GM18508 (cell line): ENCODE results near the gene SPI1.

Source experiments
- ATAC-seq: cut with Tn5 transposase; IDR thresholded peaks from one replicate; pipeline ENCODE4 v1.9.1; 2021; ENCODE audit warnings: moderate number of reproducible peaks; ENCODE audit not compliant: insufficient read depth, unreplicated experiment

Gene SPI1

GRCh38 chr11:47407746-47408590 lies 29.6 kb upstream of the SPI1 start, which contains the start of gene SLC39A13:
Gene SLC39A13 (plus strand): TSS chr11:47408590. CDS start chr11:47410095, 1,505 bp downstream.
- ATAC-seq: peak; percentile 63

DNA sequence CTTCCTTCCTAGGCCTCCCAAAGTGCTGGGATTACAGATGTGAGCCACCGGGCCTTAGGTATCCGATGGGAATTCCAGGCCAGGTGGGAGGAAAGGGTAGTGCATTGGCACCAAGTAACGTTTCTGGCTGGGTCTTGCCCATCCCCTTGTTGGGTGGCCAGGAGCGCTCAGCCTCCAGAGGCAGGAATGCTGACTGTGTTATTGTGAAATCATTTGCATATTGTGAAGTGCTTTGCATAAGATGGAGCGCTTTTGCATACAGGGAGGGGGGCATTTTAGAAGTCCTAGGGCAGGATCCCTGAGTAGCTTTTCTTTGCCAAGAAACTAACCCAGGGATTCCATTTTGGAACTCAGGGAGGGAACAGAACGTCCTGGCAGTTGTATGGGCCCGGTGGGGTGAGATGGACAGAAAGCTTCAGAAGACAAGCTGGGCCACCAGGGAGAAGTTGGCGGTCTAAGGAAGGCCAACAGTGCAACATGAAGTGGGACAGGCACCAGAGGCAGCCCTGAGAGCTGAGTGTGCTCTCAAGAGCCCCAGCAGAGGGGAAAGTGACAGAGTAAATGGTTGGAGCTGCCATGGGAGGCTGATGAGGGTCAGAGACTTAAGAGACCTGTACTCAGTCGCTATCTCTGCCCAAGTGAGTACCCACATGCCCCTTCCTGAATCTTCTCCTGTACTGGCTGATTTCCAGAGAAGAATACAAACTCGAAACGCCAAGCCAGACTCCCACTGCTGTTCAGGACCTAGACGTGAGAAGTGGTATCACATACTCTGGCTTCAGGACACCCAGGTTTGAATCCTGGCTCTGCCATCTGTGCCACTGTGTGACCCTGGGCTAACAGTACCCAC lies 28.8 kb upstream of the SPI1 start:
- no peak for ATAC-seq

DNA sequence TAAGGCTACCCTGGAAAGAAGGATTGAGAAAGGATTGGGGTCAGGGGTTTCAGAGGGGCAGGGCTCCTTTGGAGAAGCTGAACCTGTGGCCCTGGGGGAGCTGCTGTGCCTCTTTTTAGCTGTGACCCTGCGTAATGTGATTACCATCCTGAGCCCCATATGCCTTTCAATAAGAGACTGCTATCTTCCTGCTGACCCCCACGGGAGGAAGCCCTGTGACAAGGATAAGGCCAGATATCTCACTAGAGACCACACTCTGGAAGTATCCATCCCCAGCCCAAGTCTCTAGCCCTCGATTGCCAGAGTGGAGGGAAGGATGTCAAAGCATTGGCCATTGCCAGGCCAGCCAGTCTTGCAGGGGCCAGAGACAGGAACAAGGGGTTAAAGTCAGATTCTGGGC lies 25.2 kb upstream of the SPI1 start:
- no peak for ATAC-seq

GRCh38 chr11:47403135-47403534 lies 24.8 kb upstream of the SPI1 start:
- no peak for ATAC-seq

DNA sequence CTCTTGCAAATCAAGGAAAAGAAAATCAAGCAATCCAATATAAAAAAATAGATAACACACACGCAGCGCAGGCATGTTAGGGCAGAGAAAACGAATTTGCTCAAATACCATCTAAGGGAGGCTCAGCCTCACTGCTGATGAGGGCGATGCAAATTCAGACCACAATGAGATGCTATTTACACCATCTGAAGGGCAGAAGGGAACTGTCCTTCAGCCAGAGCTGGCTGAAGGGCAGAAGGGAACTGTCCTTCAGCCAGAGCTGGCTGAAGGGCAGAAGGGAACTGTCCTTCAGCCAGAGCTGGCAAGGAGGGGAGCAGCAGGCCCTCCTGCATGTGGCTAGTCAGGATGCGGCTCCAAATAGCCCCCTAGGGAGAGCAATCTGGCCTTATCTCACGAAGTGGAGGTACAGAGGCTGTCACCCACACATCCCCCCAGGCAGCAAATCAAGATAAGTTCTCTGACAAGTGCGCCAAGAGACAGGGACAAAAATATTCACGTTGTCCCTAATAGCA lies 22.5 kb upstream of the SPI1 start:
- ATAC-seq: peak; percentile 71

- ATAC-seq: peak; percentile 22
These were observed 21.8 kb upstream of the SPI1 start for GRCh38 chr11:47399860-47400767.

DNA sequence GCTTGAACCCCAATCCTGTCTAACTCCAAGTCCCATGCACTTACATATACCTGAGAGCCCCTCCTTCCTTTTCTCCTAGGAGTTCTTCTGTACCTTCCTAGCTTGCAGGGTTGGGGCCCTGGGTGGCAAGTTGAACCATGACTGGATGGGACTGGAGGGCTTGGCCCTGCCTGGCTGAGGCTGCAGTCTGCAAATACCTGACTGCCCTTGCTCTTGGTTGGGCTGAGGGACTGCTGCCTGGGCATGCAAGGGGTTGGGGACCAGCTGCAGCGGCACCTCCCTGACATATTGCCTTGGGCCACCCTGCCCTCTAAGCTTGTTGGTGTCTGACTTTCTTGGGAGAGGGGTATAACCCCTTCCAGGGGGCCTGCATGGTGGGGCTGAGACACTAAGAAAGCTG lies 20.2 kb upstream of the SPI1 start:
- ATAC-seq: no peak

GRCh38 chr11:47398011-47398410 lies 19.7 kb upstream of the SPI1 start:
- no peak for ATAC-seq

DNA sequence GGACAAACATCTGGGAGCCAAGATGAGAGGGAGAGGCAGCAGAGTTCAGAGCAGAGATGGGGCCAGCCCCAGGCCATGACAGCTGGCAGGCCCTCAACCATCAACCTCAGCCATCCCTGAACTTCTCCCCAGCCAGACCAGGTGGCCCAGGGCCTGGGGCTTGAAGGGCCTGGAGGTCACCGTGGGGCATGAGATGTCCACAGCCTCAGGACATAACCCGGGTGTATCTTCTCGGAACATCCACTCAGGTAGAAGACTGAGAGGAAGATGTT lies 17.6 kb upstream of the SPI1 start:
- ATAC-seq: no peak

DNA sequence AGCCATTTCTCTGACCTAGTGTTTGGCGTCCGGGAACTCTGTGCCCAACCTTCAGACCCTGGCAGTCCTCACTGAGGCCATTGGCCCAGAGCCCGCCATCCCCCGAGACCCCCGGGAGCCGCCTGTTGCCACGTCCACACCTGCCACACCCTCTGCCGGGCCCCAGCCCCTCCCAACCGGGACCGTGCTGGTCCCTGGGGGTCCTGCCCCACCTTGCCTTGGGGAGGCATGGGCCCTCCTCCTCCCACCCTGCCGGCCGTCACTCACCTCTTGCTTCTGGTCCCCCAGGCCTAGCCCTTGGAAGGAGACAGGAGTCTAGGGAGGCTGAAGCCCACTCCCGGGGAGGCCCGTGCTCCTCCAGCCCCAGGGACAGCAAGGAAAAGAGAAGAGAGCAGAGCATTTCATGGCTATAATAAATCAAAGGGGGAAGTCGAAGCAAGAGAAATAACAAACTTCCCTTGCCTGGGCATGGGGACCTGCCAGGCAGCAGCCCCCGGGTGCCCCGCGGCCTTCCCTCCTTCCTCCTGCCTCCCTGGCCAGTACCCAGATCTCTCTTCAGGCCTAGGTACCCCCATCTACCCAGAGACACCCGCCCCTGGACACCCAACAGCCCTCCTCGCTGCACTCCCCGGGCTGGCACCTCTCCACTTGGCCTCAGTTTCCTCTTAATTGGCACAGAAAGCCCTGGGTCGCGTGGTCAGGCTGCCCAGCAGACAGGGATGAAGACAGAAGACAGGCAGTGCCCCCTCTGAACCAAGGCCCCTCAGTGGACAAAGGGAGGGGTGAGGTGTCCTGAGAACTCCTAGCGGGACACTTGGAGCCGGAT lies 17.1 kb upstream of the SPI1 start:
- ATAC-seq: no peak

- ATAC-seq: no peak
These were observed 16.2 kb upstream of the SPI1 start for GRCh38 chr11:47394322-47395222.

- ATAC-seq: no peak
These were observed 15.6 kb upstream of the SPI1 start for GRCh38 chr11:47394050-47394321.

DNA sequence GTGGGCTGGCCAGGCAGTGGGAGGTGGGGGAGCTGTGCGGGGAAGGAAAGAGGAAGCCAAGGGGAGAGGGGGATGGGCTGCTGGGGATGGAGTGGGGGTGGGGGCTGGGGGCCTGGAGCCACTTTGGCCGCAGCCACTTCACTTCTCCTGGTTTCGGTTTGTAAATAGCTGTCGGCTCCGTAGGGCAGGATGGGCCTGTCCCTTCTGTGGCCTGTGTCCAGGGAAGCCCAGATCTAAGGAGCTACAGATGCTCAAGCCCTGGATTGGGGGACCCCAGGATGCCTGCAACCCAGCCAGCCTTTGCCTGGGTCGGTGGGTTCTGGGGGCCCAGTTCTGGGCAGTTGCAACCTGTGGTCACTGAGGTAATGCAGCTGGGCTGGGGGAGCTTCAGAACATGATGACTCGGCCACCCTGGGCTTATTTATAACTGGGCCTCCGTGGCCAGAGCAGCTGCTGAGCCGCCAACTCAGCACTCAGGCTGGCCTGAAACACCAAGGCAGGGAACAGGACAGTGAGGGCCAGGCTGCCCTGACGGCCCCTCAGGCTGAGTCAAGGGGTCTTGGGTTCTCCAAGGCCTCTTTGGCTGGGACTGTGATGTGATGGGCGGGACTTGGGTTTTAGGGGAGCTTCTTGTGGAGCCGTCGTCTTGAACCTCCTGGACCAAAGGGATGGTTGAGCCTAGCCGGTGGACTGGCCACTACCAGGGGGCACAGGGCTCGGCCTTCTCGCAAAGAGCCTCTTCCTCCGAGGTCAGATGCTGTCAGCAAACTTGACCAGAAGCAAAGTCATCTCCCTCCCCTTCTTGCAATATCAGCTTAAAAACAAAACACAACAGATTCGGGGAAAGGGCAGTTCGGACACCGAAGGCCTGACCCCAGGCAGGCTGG lies 15.1 kb upstream of the SPI1 start:
- no peak for ATAC-seq

DNA sequence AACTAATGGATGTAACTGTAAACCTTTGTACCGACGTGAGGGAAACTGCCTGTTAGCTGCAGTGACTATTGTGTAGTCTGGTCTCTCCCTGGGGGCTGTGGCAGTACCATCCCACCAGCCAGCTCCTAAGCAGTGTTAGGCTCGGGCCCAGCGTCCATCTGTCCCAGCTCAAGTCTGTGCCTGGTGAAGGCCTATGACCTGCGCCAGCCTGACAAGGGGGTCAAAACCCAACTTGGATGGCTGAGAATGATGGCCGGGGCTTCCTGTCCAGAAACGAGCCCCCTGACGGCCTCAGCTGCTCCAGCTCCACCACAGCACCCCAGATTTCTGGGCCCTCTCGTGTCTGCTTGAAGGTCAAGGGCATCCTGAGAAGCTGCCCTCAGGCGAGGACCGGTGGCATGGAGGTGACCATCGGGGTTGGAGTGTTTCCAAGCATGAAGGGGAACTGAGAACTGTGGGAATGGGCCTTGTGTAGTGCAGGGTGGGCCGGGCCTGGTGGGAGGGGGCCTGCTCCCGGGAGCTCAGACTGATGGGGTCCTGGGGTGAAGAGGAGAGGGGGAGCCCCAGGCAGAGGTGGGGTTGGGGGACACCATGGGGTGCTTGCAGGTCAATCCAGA lies 14.3 kb upstream of the SPI1 start:
- ATAC-seq: no peak

DNA sequence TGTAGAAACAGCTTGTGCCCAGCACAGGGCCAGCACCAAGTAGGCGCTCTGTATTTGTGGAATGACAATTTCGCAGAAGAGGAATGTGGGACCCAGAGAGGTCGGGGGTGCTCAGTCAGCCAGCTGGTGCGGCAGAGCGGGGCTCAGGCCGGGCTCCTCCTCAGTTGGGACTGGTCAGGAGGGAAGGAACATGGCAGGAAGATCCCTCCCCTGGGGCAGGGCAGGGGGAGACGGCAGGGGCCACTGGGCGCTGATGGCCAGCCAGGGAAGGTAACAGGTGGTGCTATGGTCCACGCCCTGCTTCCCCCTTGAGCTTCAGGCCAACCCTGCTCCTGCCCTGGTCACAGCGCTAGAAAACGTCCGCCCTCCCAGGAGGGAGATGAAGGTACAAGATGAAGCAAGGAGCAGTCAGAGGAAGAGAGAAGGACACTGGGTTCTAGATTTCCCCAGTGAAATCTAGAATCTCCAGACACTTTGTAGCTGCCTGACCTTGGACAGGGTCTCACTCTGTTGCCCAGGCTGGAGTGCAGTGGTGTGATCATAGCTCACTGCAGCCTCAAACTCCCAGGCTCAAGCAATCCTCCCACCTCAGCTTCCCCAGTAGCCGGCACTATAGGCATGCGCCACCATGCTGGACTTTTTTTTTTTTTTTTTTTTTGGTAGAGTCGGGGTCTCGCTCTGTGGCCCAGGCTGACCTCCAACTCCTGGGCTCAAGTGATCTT lies 13.5 kb upstream of the SPI1 start:
- ATAC-seq: no peak

DNA sequence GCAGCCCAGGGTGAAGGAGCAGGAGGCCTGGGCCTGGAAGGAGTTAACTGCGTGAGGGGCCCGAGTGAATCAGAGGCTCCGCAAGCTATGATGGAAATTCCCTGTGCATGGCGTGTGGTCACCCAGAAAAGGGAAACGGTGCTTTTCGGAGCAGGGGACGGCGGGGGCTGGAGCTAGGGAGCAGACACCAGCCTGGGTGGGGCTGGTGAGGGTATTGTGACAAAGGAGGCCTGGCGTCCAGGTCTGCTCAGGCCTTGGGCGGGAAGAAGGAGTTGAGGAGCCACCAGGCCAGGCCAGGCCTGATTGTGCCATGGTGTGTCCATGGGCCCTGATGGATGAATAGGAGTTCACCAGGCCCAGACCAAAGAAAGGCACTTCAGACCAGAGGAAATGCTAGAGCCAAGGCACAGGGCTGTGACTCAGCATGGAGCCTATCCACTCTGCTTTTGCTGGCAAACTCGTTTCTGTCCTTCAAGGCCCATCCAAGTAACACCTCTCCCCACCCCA lies 12.8 kb upstream of the SPI1 start:
- no peak for ATAC-seq

GRCh38 chr11:47390422-47390760 lies 12.0 kb upstream of the SPI1 start:
- no peak for ATAC-seq
